ENCODE measurements around the gene RBM27.
"Not testable (repeated sequence)": the region's sequence is repeated elsewhere in the genome, so short reads cannot be mapped to it uniquely, and the experiment has no call there.

Gene RBM27

DNA sequence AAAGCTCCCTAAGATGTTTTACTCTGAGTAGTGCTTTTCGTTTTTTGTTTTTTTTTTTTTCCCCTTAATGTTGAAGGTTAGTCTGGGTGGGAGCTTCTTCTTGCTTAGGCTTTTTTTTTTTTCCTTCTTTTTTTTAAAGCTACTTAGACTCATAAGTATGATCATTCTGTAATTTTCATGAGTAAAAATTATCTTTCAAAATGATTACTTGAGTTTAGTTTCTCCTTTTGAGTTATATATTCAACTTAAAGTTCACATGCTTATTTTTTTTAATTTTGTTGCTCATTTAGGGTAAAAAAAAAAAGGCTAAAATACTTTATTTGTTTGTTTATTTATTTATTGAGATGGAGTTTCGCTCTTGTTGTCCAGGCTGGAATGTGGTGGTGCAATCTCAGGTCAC is 2.9 kb downstream of the RBM27 start:
- H3K9ac ChIP-seq (ENCODE audit: low read length in 2 of 2), result no peak overlapping the region
- no peaks in the 10 kb centered on the region for H3K36me3 ChIP-seq (ENCODE audit: control insufficient read depth in 2 of 2, insufficient read depth in 2 of 2, low read length in 2 of 2)
- H3K4me3 ChIP-seq (ENCODE audit: low read length in 2 of 2), result no peak overlapping the region
- H3K27me3 ChIP-seq (ENCODE audit: control insufficient read depth in 1 of 2, insufficient read depth in 2 of 2, low read length in 2 of 2), result no peaks in the 10 kb centered on the region
- no peak overlapping the region for H3K27ac ChIP-seq (ENCODE audit: low read length)
- H3K9me3 ChIP-seq (ENCODE audit: control insufficient read depth in 2 of 2, low read length in 2 of 2), result no peaks in the 10 kb centered on the region
- H3K4me1 ChIP-seq (ENCODE audit: control insufficient read depth, insufficient read depth, low read length), result peaks cover 13% of the 10 kb centered on the region

DNA sequence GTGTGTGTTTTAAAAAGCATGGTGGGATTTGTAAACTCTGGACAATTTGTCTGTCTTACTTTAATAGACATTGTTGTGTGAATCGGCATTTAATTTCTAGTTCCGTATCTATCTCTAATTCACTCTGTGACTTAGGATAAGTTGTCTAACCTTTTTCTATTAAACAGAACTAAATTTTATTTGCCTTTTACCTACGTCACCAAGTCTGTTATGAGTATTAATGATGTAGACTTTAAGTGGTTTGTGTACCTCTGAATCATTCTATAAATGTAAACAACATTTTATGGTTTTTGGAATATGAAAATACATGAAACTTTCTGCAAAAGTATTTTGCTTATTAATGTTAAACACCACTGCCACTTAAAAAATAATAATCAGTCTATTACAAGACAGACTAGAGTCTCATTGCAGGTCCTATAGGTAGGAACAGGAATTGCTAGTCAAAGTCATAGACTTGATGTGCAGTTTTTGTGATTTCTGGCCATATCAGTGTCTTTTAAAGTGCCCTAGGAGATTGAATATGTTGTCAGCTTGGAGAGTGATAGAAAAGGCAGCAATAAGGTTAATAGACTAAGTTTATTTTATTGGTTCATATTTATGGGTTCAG is 5.6 kb downstream of the RBM27 start:
- Histone ChIP-seq H3K36me3 (ENCODE audit: control insufficient read depth in 2 of 2, insufficient read depth in 2 of 2, low read length in 2 of 2) (no peaks in the 10 kb centered on the region), H3K9me3 (ENCODE audit: control insufficient read depth in 2 of 2, low read length in 2 of 2) (no peaks in the 10 kb centered on the region), H3K27me3 (ENCODE audit: control insufficient read depth in 1 of 2, insufficient read depth in 2 of 2, low read length in 2 of 2) (no peaks in the 10 kb centered on the region), H3K27ac (ENCODE audit: low read length) (no peak overlapping the region), H3K4me3 (ENCODE audit: low read length in 2 of 2) (no peak overlapping the region), H3K4me1 (ENCODE audit: control insufficient read depth, insufficient read depth, low read length) (peaks cover 8% of the 10 kb centered on the region), H3K9ac (ENCODE audit: low read length in 2 of 2) (no peak overlapping the region)

GRCh38 chr5:146209714-146210113 is 6.3 kb downstream of the RBM27 start:
- Histone ChIP-seq H3K4me1 (ENCODE audit: control insufficient read depth, insufficient read depth, low read length) (peaks cover 8% of the 10 kb centered on the region), H3K27me3 (ENCODE audit: control insufficient read depth in 1 of 2, insufficient read depth in 2 of 2, low read length in 2 of 2) (no peaks in the 10 kb centered on the region), H3K4me3 (ENCODE audit: low read length in 2 of 2) (no peak overlapping the region), H3K36me3 (ENCODE audit: control insufficient read depth in 2 of 2, insufficient read depth in 2 of 2, low read length in 2 of 2) (no peaks in the 10 kb centered on the region), H3K9me3 (ENCODE audit: control insufficient read depth in 2 of 2, low read length in 2 of 2) (no peaks in the 10 kb centered on the region), H3K27ac (ENCODE audit: low read length) (no peak overlapping the region), H3K9ac (ENCODE audit: low read length in 2 of 2) (no peak overlapping the region)

DNA sequence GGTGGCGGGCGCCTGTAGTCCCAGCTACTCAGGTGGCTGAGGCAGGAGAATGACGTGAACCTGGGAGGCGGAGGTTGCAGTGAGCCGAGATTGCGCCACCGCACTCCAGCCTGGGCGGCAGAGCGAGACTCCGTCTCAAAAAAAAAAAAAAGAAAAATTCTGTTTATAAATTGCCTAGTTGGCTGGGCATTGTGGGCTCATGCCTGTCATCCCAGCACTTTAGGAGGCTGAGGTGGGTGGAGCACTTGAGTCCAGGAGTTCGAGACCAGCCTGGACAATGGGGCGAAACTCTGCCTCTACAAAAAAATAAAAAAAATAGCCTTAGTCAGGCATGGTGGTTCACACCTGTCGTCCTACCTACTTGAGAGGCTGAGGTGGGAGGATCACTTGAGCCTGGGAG is 7.4 kb downstream of the RBM27 start:
- H3K9me3 ChIP-seq (ENCODE audit: control insufficient read depth in 2 of 2, low read length in 2 of 2); H3K36me3 ChIP-seq (ENCODE audit: control insufficient read depth in 2 of 2, insufficient read depth in 2 of 2, low read length in 2 of 2); H3K9ac ChIP-seq (ENCODE audit: low read length in 2 of 2); H3K27ac ChIP-seq (ENCODE audit: low read length); H3K4me1 ChIP-seq (ENCODE audit: control insufficient read depth, insufficient read depth, low read length); H3K4me3 ChIP-seq (ENCODE audit: low read length in 2 of 2); H3K27me3 ChIP-seq (ENCODE audit: control insufficient read depth in 1 of 2, insufficient read depth in 2 of 2, low read length in 2 of 2): not testable (repeated sequence)

DNA sequence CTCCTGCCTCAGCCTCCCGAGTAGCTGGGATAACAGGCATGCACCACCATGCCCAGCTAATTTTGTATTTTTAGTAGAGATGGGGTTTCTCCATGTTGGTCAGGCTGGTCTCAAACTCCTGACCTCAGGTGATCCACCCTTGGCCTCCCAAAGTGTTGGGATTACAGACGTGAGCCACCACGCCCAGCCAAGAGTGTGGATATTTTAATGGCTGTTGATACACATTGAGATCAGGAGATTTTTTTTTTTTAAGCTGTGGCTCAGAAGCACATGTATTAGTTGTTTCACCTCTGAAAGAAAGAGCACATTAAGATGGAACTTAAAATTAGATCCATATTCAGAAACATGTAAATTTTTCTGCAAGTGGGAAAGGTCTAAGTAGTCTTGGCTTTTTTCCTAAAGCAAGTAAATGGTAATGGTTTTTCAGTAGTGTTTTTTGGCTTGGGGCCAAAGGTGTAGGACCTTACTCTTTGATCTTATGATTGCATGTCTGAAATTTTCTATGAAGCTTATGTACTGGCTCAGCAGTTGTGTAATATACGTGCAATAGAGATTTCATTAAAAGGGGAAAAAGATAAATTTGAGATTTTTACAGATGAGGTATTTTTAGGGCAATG is 9.9 kb downstream of the RBM27 start:
- Histone ChIP-seq H3K9me3 (ENCODE audit: control insufficient read depth in 2 of 2, low read length in 2 of 2) (no peaks in the 10 kb centered on the region), H3K27ac (ENCODE audit: low read length) (no peak overlapping the region), H3K4me3 (ENCODE audit: low read length in 2 of 2) (no peak overlapping the region), H3K4me1 (ENCODE audit: control insufficient read depth, insufficient read depth, low read length) (peaks cover 2% of the 10 kb centered on the region), H3K36me3 (ENCODE audit: control insufficient read depth in 2 of 2, insufficient read depth in 2 of 2, low read length in 2 of 2) (no peaks in the 10 kb centered on the region), H3K9ac (ENCODE audit: low read length in 2 of 2) (no peak overlapping the region), H3K27me3 (ENCODE audit: control insufficient read depth in 1 of 2, insufficient read depth in 2 of 2, low read length in 2 of 2) (no peaks in the 10 kb centered on the region)

GRCh38 chr5:146214881-146215280 is 11.5 kb downstream of the RBM27 start:
- H3K9ac ChIP-seq (ENCODE audit: low read length in 2 of 2); H3K27ac ChIP-seq (ENCODE audit: low read length); H3K4me1 ChIP-seq (ENCODE audit: control insufficient read depth, insufficient read depth, low read length); H3K4me3 ChIP-seq (ENCODE audit: low read length in 2 of 2); H3K27me3 ChIP-seq (ENCODE audit: control insufficient read depth in 1 of 2, insufficient read depth in 2 of 2, low read length in 2 of 2); H3K9me3 ChIP-seq (ENCODE audit: control insufficient read depth in 2 of 2, low read length in 2 of 2); H3K36me3 ChIP-seq (ENCODE audit: control insufficient read depth in 2 of 2, insufficient read depth in 2 of 2, low read length in 2 of 2): not testable (repeated sequence)

GRCh38 chr5:146218168-146218567 is 14.8 kb downstream of the RBM27 start:
- no peaks in the 10 kb centered on the region for H3K9me3 ChIP-seq (ENCODE audit: control insufficient read depth in 2 of 2, low read length in 2 of 2)
- H3K36me3 ChIP-seq (ENCODE audit: control insufficient read depth in 2 of 2, insufficient read depth in 2 of 2, low read length in 2 of 2), result peaks cover 0 to 6% of the 10 kb centered on the region in 2 donors
- H3K27me3 ChIP-seq (ENCODE audit: control insufficient read depth in 1 of 2, insufficient read depth in 2 of 2, low read length in 2 of 2), result no peaks in the 10 kb centered on the region
- H3K9ac ChIP-seq (ENCODE audit: low read length in 2 of 2), result no peak overlapping the region
- H3K4me1 ChIP-seq (ENCODE audit: control insufficient read depth, insufficient read depth, low read length), result no peaks in the 10 kb centered on the region
- no peak overlapping the region for H3K27ac ChIP-seq (ENCODE audit: low read length)
- H3K4me3 ChIP-seq (ENCODE audit: low read length in 2 of 2), result no peak overlapping the region

- no peaks in the 10 kb centered on the region for H3K27me3 ChIP-seq (ENCODE audit: control insufficient read depth in 1 of 2, insufficient read depth in 2 of 2, low read length in 2 of 2)
- H3K9ac ChIP-seq (ENCODE audit: low read length in 2 of 2), result no peak overlapping the region
- no peak overlapping the region for H3K4me3 ChIP-seq (ENCODE audit: low read length in 2 of 2)
- H3K4me1 ChIP-seq (ENCODE audit: control insufficient read depth, insufficient read depth, low read length), result no peaks in the 10 kb centered on the region
- H3K27ac ChIP-seq (ENCODE audit: low read length), result no peak overlapping the region
- H3K9me3 ChIP-seq (ENCODE audit: control insufficient read depth in 2 of 2, low read length in 2 of 2), result no peaks in the 10 kb centered on the region
- peaks cover 0 to 6% of the 10 kb centered on the region in 2 donors for H3K36me3 ChIP-seq (ENCODE audit: control insufficient read depth in 2 of 2, insufficient read depth in 2 of 2, low read length in 2 of 2)
Measured at GRCh38 chr5:146219243-146219642, 15.8 kb downstream of the RBM27 start.

GRCh38 chr5:146221234-146221633 is 17.8 kb downstream of the RBM27 start:
- Histone ChIP-seq H3K4me3 (ENCODE audit: low read length in 2 of 2) (no peak overlapping the region), H3K9me3 (ENCODE audit: control insufficient read depth in 2 of 2, low read length in 2 of 2) (no peaks in the 10 kb centered on the region), H3K4me1 (ENCODE audit: control insufficient read depth, insufficient read depth, low read length) (no peaks in the 10 kb centered on the region), H3K27ac (ENCODE audit: low read length) (no peak overlapping the region), H3K9ac (ENCODE audit: low read length in 2 of 2) (no peak overlapping the region), H3K27me3 (ENCODE audit: control insufficient read depth in 1 of 2, insufficient read depth in 2 of 2, low read length in 2 of 2) (no peaks in the 10 kb centered on the region), H3K36me3 (ENCODE audit: control insufficient read depth in 2 of 2, insufficient read depth in 2 of 2, low read length in 2 of 2) (peaks cover 0 to 7% of the 10 kb centered on the region in 2 donors)

- H3K9ac ChIP-seq (ENCODE audit: low read length in 2 of 2), result no peak overlapping the region
- no peaks in the 10 kb centered on the region for H3K27me3 ChIP-seq (ENCODE audit: control insufficient read depth in 1 of 2, insufficient read depth in 2 of 2, low read length in 2 of 2)
- peaks cover 0 to 7% of the 10 kb centered on the region in 2 donors for H3K36me3 ChIP-seq (ENCODE audit: control insufficient read depth in 2 of 2, insufficient read depth in 2 of 2, low read length in 2 of 2)
- H3K4me1 ChIP-seq (ENCODE audit: control insufficient read depth, insufficient read depth, low read length), result no peaks in the 10 kb centered on the region
- no peak overlapping the region for H3K27ac ChIP-seq (ENCODE audit: low read length)
- H3K4me3 ChIP-seq (ENCODE audit: low read length in 2 of 2), result no peak overlapping the region
- no peaks in the 10 kb centered on the region for H3K9me3 ChIP-seq (ENCODE audit: control insufficient read depth in 2 of 2, low read length in 2 of 2)
Measured at GRCh38 chr5:146222005-146222404, 18.6 kb downstream of the RBM27 start.

DNA sequence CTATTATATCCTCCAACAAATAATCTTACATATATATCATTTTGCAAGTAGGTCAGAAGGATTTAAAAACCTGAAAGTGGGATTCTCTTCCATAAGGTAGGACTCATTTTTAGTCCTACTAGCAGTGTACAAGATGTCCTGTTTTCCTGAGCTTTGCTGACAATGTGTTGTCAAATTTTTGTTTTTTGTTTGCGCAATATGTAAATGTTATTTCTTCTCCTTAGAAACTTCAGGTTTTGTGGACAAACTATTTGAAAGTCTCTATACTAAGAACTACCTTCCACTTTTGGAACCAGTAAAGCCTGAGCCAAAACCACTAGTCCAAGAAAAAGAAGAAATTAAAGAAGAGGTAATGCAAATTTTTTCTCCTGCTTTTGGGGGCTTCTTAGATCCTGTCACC is 19.8 kb downstream of the RBM27 start:
- no peaks in the 10 kb centered on the region for H3K27me3 ChIP-seq (ENCODE audit: control insufficient read depth in 1 of 2, insufficient read depth in 2 of 2, low read length in 2 of 2)
- H3K9me3 ChIP-seq (ENCODE audit: control insufficient read depth in 2 of 2, low read length in 2 of 2), result no peaks in the 10 kb centered on the region
- peaks cover 0 to 7% of the 10 kb centered on the region in 2 donors for H3K36me3 ChIP-seq (ENCODE audit: control insufficient read depth in 2 of 2, insufficient read depth in 2 of 2, low read length in 2 of 2)
- no peak overlapping the region for H3K9ac ChIP-seq (ENCODE audit: low read length in 2 of 2)
- no peak overlapping the region for H3K4me3 ChIP-seq (ENCODE audit: low read length in 2 of 2)
- H3K4me1 ChIP-seq (ENCODE audit: control insufficient read depth, insufficient read depth, low read length), result no peaks in the 10 kb centered on the region
- H3K27ac ChIP-seq (ENCODE audit: low read length), result no peak overlapping the region

Measured in stomach smooth muscle (tissue), 2 donors.